Keratinocyte (primary cell): ENCODE data around the gene KCNK7. TPM values are rescaled to one million over a fixed set of nuclear protein-coding genes. Genes with fewer than 3 reads are reported as not detected.
A peak's percentile ranks its signal among the peaks of the same experiment; 100 is the strongest.
"Not testable (repeated sequence)": the region's sequence is repeated elsewhere in the genome, so short reads cannot be mapped to it uniquely, and the experiment has no call there.

ENCODE experiments used
- DNase-seq: peaks from one replicate; pipeline ENCODE4 v3.0.0-alpha.2; 2011; ENCODE audit warnings: low read depth, missing footprints, low spot score
- FAIRE-seq: peaks from 2 replicates; lab custom pipeline; 2011; peaks lifted over from hg19 to GRCh38; lab: Jason Lieb, UNC
- H2AFZ ChIP-seq: 2 replicates; pipeline ENCODE4 v1.6.0; 2012; ENCODE audit warnings: low read length, control low read depth, inconsistent platforms; ENCODE audit not compliant: control insufficient read depth
- H3K27ac ChIP-seq: 2 replicates; pipeline ENCODE4 v1.5.1; 2011; ENCODE audit warnings: low read length; ENCODE audit not compliant: control insufficient read depth, insufficient read depth
- H3K27me3 ChIP-seq: 3 replicates; pipeline ENCODE4 v1.6.0; 2011; ENCODE audit warnings: low read length; ENCODE audit not compliant: control insufficient read depth, insufficient read depth; ENCODE audit errors: extremely low read depth
- H3K36me3 ChIP-seq, 2 experiments: 2 replicates in 1 of 2; 3 replicates in 1 of 2; pipeline ENCODE4 v1.5.1; 2011; ENCODE audit warnings: low read length in 2 of 2, mild to moderate bottlenecking in 1 of 2; ENCODE audit not compliant: control insufficient read depth in 2 of 2, insufficient read depth in 2 of 2; ENCODE audit errors: extremely low read depth in 1 of 2
- H3K4me1 ChIP-seq: 3 replicates; pipeline ENCODE4 v1.5.1; 2011; ENCODE audit warnings: low read length; ENCODE audit not compliant: control insufficient read depth, insufficient read depth; ENCODE audit errors: extremely low read depth
- H3K4me2 ChIP-seq: 3 replicates; pipeline ENCODE4 v1.6.0; 2011; ENCODE audit warnings: low read depth, low read length; ENCODE audit not compliant: control insufficient read depth, insufficient read depth; ENCODE audit errors: extremely low read depth
- H3K4me3 ChIP-seq, 3 experiments: fragments of 200-600 bp in 1 of 3; sonication (generic) in 1 of 3; 2 replicates in 2 of 3; 3 replicates in 1 of 3; pipeline ENCODE4 v1.5.1; 2011 to 2016; ENCODE audit warnings: low read length in 3 of 3, mild to moderate bottlenecking in 3 of 3, control low read depth in 2 of 3, inconsistent platforms in 1 of 3, low read depth in 1 of 3, mixed read lengths in 1 of 3, mixed run types in 1 of 3, moderate library complexity in 1 of 3; ENCODE audit not compliant: control insufficient read depth in 2 of 3, insufficient read depth in 2 of 3; ENCODE audit errors: extremely low read depth in 1 of 3
- H3K79me2 ChIP-seq: 2 replicates; pipeline ENCODE4 v1.6.0; 2012; ENCODE audit warnings: low read length; ENCODE audit not compliant: control insufficient read depth, insufficient read depth
- H3K9ac ChIP-seq: 3 replicates; pipeline ENCODE4 v1.6.0; 2011; ENCODE audit warnings: low read length; ENCODE audit not compliant: control insufficient read depth, insufficient read depth; ENCODE audit errors: extremely low read depth
- H3K9me1 ChIP-seq: 3 replicates; pipeline ENCODE4 v1.6.0; 2011; ENCODE audit warnings: low read length; ENCODE audit not compliant: control insufficient read depth, insufficient read depth; ENCODE audit errors: extremely low read depth
- H3K9me3 ChIP-seq: 2 replicates; pipeline ENCODE4 v1.5.1; 2012; ENCODE audit warnings: low read depth, low read length; ENCODE audit not compliant: control insufficient read depth
- H4K20me1 ChIP-seq: 3 replicates; pipeline ENCODE4 v1.6.0; 2011; ENCODE audit warnings: low read length; ENCODE audit not compliant: control insufficient read depth, insufficient read depth; ENCODE audit errors: extremely low read depth
- CTCF ChIP-seq, 3 experiments: IDR thresholded peaks in 1 of 3; conservative IDR thresholded peaks in 1 of 3; optimal IDR thresholded peaks in 1 of 3; 2 replicates in 2 of 3; 3 replicates in 1 of 3; pipeline versions ENCODE3 to v1.5.1; 2011; ENCODE audit warnings: low read length in 3 of 3, mild to moderate bottlenecking in 3 of 3, moderate library complexity in 2 of 3, control low read depth in 1 of 3, inconsistent platforms in 1 of 3; ENCODE audit not compliant: insufficient read depth in 2 of 3; ENCODE audit errors: extremely low read depth in 1 of 3
- EZH2 ChIP-seq: IDR thresholded peaks from one replicate; pipeline ENCODE4 v1.6.1; 2012; ENCODE audit warnings: inconsistent platforms, mild to moderate bottlenecking, low read length, moderate library complexity
- dilution Hi-C: fragments of 300-500 bp; cut with MboI; formaldehyde crosslinking; loops from one replicate; pipeline ENCODE4 v1.7.0; 2020; ENCODE audit warnings: low sequenced_read_pairs; ENCODE audit not compliant: extremely low pct_ligation_motif_present
- polyA plus RNA-seq, 5 experiments: library from polyadenylated mRNA; depleted of rRNA in 3 of 5; stranded (reverse) in 3 of 5; stranded (forward) in 1 of 5; unstranded in 1 of 5; fragments of >200 nt; gene quantifications; 1 replicate in 1 of 5; 2 replicates in 3 of 5; 3 replicates in 1 of 5; pipeline versions ENCODE4 v1.2.1 to v1.2.3, GENCODE V29; 2011 to 2012; ENCODE audit warnings: missing spikeins in 2 of 5, low read depth in 1 of 5, low replicate concordance in 1 of 5

The KCNK7 gene
- polyA plus RNA-seq, 1 donor (not counting 4 experiments of a cell fraction or from before 2014, with no cell fraction given), result 0.46 TPM

GRCh38 chr11:65569164-65569972 lies 26.2 kb downstream of the KCNK7 start:
- dilution Hi-C loops, result no loop called here
- FAIRE-seq, result no peak
- peaks cover 47% of the 10 kb centered on the region for H3K4me1 ChIP-seq

GRCh38 chr11:65565624-65566453 lies 29.8 kb downstream of the KCNK7 start:
- Histone ChIP-seq H3K4me3 (no peak overlapping the region), H3K9me3 (no peaks in the 10 kb centered on the region), H3K9ac (no peak overlapping the region), H3K27ac (peak overlapping the region; percentile 31), H3K79me2 (peaks cover 29% of the 10 kb centered on the region), H3K27me3 (no peaks in the 10 kb centered on the region), H3K36me3 (peaks cover 0 to 2% of the 10 kb centered on the region in 2 experiments), H4K20me1 (no peaks in the 10 kb centered on the region), H3K9me1 (no peaks in the 10 kb centered on the region), H2AFZ (no peak overlapping the region), H3K4me1 (peaks cover 27% of the 10 kb centered on the region), H3K4me2 (peak overlapping the region; percentile 32)
- no peak for TF ChIP-seq EZH2
- no peak for TF ChIP-seq CTCF (optimal IDR thresholded peaks at IDR 0.05 in 1 of 3, IDR thresholded peaks at IDR 0.05 in 1 of 3, conservative IDR thresholded peaks at IDR 0.05 in 1 of 3; ENCODE audit: extremely low read depth in 1 of 3, insufficient read depth in 2 of 3, low read length in 3 of 3)
- FAIRE-seq, result no peak
- dilution Hi-C loops, result no loop called here
- DNase-seq, result no peak

More at GRCh38 chr11:65569164-65569972, 26.2 kb downstream of the KCNK7 start:
- peak overlapping the region; percentile 100 for H3K4me2 ChIP-seq
- H3K36me3 ChIP-seq, result peaks cover 0 to 2% of the 10 kb centered on the region in 2 experiments
- no peaks in the 10 kb centered on the region for H3K27me3 ChIP-seq
- peak overlapping the region; percentile 85 to 90 (median 88) for H3K4me3 ChIP-seq
- no peaks in the 10 kb centered on the region for H3K9me1 ChIP-seq
- peaks cover 44% of the 10 kb centered on the region for H3K79me2 ChIP-seq
- TF ChIP-seq CTCF (optimal IDR thresholded peaks at IDR 0.05 in 1 of 3, IDR thresholded peaks at IDR 0.05 in 1 of 3, conservative IDR thresholded peaks at IDR 0.05 in 1 of 3; ENCODE audit: extremely low read depth in 1 of 3, insufficient read depth in 2 of 3, low read length in 3 of 3) (no peak), EZH2 (no peak)
- peak overlapping the region; percentile 96 for H2AFZ ChIP-seq
- no peaks in the 10 kb centered on the region for H3K9me3 ChIP-seq
- H3K27ac ChIP-seq, result peak overlapping the region; percentile 92
- peaks cover 5% of the 10 kb centered on the region for H4K20me1 ChIP-seq
- H3K9ac ChIP-seq, result peak overlapping the region; percentile 92
- no peak for DNase-seq

GRCh38 chr11:65564879-65565559 lies 30.6 kb downstream of the KCNK7 start:
- H3K9me1 ChIP-seq, H4K20me1 ChIP-seq, H3K9ac ChIP-seq, H3K27ac ChIP-seq, H3K4me2 ChIP-seq, H3K36me3 ChIP-seq, FAIRE-seq, H2AFZ ChIP-seq, H3K9me3 ChIP-seq, H3K4me3 ChIP-seq, dilution Hi-C loops, H3K27me3 ChIP-seq, DNase-seq: not testable (repeated sequence)
- peaks cover 35% of the 10 kb centered on the region for H3K4me1 ChIP-seq
- peaks cover 23% of the 10 kb centered on the region for H3K79me2 ChIP-seq
